ENCODE data around the gene ALLC. TPM values are rescaled to one million over a fixed set of nuclear protein-coding genes. Genes with fewer than 3 reads are reported as not detected.
"Not testable (repeated sequence)": the region's sequence is repeated elsewhere in the genome, so short reads cannot be mapped to it uniquely, and the experiment has no call there.

Gene ALLC
- polyA plus RNA-seq, 1 experiment, result not detected

- ChIA-PET POLR2A (no interaction called here), CTCF (interaction anchor here (0.7 kb wide), 1 partner anchor 15 kb away, joined by 3 read pairs; no protein-coding TSS in a partner anchor)
- peaks cover 10% of the 10 kb centered on the region; the same call in 1 of the 2 replicates for H3K9me3 ChIP-seq (ENCODE audit: control insufficient read depth, insufficient read depth, low read length)
- no peak overlapping the region for H3K27ac ChIP-seq (ENCODE audit: low read depth, low read length)
- no peak for TF ChIP-seq CTCF (IDR thresholded peaks at IDR 0.05; ENCODE audit: low read depth, low read length)
- H3K27me3 ChIP-seq (ENCODE audit: control insufficient read depth, insufficient read depth, low read length), result peaks cover 23% of the 10 kb centered on the region
- H3K4me3 ChIP-seq (ENCODE audit: low read depth, low read length), result no peak overlapping the region
- DNase-seq (ENCODE audit: low read depth, low spot score), result no peak
These were observed 23.3 kb upstream of the ALLC start for GRCh38 chr2:3634596-3635121.

GRCh38 chr2:3635171-3635974, 22.6 kb upstream of the ALLC start:
- POLR2A ChIA-PET, result no interaction called here
- no peak overlapping the region for H3K4me3 ChIP-seq (ENCODE audit: low read depth, low read length)
- CTCF ChIA-PET, result interaction anchor here (0.6 kb wide), 1 partner anchor 9 kb away, joined by 3 read pairs; no protein-coding TSS in a partner anchor
- H3K27me3 ChIP-seq (ENCODE audit: control insufficient read depth, insufficient read depth, low read length), result peaks cover 23% of the 10 kb centered on the region
- no peak for DNase-seq (ENCODE audit: low read depth, low spot score)
- TF ChIP-seq CTCF (IDR thresholded peaks at IDR 0.05; ENCODE audit: low read depth, low read length), result no peak
- H3K9me3 ChIP-seq (ENCODE audit: control insufficient read depth, insufficient read depth, low read length), result peaks cover 10% of the 10 kb centered on the region; the same call in 1 of the 2 replicates
- H3K27ac ChIP-seq (ENCODE audit: low read depth, low read length), result no peak overlapping the region

GRCh38 chr2:3635975-3636327, 22.0 kb upstream of the ALLC start:
- peaks cover 23% of the 10 kb centered on the region for H3K27me3 ChIP-seq (ENCODE audit: control insufficient read depth, insufficient read depth, low read length)
- H3K27ac ChIP-seq (ENCODE audit: low read depth, low read length); H3K4me3 ChIP-seq (ENCODE audit: low read depth, low read length); POLR2A ChIA-PET; DNase-seq (ENCODE audit: low read depth, low spot score): not testable (repeated sequence)
- CTCF ChIA-PET, result interaction anchor here (0.6 kb wide), 1 partner anchor 9 kb away, joined by 3 read pairs; no protein-coding TSS in a partner anchor
- peaks cover 10% of the 10 kb centered on the region; the same call in 1 of the 2 replicates for H3K9me3 ChIP-seq (ENCODE audit: control insufficient read depth, insufficient read depth, low read length)

- ChIA-PET POLR2A (no interaction called here), CTCF (interaction anchor here (0.6 kb wide), 1 partner anchor 114 kb away, joined by 3 read pairs; no protein-coding TSS in a partner anchor)
- Histone ChIP-seq H3K27ac (ENCODE audit: low read depth, low read length) (no peak overlapping the region), H3K9me3 (ENCODE audit: control insufficient read depth, insufficient read depth, low read length) (peaks cover 9% of the 10 kb centered on the region; the same call in 1 of the 2 replicates), H3K27me3 (ENCODE audit: control insufficient read depth, insufficient read depth, low read length) (peaks cover 23% of the 10 kb centered on the region), H3K4me3 (ENCODE audit: low read depth, low read length) (no peak overlapping the region)
- DNase-seq (ENCODE audit: low read depth, low spot score), result no peak
- no peak for TF ChIP-seq CTCF (IDR thresholded peaks at IDR 0.05; ENCODE audit: low read depth, low read length)
These were observed 21.3 kb upstream of the ALLC start for GRCh38 chr2:3636586-3637310.

- ChIA-PET POLR2A (no interaction called here), CTCF (no interaction called here)
- TF ChIP-seq CTCF (IDR thresholded peaks at IDR 0.05; ENCODE audit: low read depth, low read length), result no peak
- DNase-seq (ENCODE audit: low read depth, low spot score), result no peak
- Histone ChIP-seq H3K27ac (ENCODE audit: low read depth, low read length) (no peak overlapping the region), H3K27me3 (ENCODE audit: control insufficient read depth, insufficient read depth, low read length) (peaks cover 23% of the 10 kb centered on the region), H3K9me3 (ENCODE audit: control insufficient read depth, insufficient read depth, low read length) (peaks cover 3% of the 10 kb centered on the region; the same call in 1 of the 2 replicates), H3K4me3 (ENCODE audit: low read depth, low read length) (no peak overlapping the region)
These were observed 20.7 kb upstream of the ALLC start for GRCh38 chr2:3637311-3637675.

Data from AG04450 (cell line).